Measurements from ENCODE around the gene TNFRSF4.

Gene TNFRSF4

GRCh38 chr1:1217621-1218523 lies 3.9 kb upstream of the TNFRSF4 start:
- no peak for DNase-seq (ENCODE audit: low read depth)

DNA sequence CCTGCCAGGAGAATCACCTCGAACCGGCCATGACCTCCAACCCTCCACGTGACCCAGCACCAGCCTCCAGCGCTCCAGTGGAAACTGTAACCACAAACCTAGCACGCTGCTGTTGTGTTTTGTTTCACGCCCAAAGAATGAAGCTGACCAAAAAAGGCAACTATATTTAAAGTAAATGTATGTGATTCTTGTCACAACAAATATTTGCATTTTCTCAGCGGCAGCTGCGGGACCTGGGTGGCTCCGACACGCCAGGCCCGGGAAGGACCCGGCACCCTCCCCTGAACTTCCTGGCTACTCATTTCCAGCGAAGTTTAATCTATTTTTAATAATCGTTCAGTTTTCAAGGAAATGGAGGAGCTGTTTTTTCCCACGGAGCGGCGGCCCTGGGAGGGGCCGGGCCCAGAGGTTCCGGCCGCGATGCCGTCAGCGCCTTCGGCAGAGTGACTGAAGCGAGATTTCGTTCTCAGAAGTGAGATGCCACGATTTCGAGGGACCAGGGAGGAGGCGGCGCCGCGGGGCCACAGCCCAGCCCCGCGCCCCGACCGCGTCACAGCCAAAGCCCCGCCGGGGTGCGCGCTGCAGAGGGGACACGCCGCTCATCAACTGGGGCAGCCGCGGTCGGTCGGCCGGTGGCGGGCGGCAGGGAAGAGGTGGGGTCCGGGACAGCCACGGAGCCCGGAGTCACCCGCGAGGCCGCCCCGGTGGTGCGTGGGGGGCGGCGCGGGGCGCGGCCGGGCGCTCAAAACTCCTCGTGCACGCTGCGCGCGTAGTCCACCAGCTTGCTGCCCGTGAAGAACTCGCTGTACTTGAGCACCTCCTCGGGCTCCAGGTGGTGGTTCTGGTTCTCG lies 3.0 kb upstream of the TNFRSF4 start:
- DNase-seq (ENCODE audit: low read depth): no peak

DNA sequence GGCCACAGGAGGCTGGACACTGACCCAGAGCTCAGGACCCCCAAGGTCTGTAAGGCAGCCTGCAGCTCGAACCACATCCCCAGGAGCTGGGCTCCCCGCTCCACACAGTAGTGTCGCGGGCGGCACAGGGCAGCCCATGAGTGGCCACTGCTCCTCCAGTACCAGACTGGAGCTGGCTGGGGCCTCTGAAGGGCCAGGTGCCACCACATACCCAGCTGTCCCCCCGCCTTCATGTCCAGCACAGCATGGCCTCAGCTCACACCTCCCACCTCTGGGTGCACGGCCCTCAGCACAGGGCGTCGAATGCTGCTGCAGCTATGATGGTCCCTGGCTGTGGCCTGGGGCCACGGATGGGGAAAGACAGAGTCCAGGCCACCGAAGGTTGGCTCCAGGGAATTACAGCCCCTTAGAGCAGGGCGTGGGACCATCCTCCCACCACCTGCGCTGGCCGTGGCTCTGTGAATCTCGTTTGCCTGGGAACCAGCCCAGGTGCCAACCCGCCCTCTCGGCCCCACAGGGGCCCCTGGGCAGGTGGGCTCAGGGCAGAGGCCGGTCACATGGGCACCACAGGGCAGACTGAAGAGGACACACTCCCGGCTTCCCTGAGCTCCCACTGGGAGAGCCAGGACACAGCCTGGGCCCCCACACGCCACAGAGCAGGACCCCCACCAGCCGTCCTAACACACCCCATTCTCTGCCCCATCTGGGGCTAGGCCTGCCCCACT lies 2.1 kb upstream of the TNFRSF4 start:
- no peak for DNase-seq (ENCODE audit: low read depth)

- DNase-seq (ENCODE audit: low read depth): no peak
Measured at GRCh38 chr1:1215080-1215676, 1.2 kb upstream of the TNFRSF4 start.

DNA sequence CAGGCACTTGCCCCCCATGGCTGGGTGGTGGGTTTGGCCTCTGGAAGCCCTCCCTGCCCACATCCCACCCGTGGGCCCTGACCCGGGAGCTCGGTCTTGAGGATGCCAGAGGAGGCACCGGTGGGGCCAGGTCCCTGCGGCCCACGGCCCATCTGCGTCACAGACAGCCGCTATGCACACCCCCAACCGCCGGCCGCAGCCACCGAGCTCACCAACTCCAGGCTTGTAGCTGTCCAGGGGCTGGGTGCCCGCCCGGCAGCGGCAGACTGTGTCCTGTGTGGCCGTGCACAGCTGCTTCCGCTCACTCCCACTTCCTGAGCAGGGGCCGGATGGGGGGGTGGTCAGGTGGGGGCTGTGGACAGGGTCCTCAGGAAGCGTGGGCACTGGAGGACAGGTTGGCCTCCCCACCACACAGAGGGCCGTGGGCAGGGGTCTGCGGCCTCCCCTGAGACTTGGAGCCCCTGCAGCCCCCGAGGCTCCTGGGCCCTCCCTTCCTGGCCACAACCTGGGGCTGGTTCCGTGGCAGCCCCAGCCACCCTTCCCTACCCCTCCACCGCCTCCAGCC lies 1.1 kb downstream of the TNFRSF4 start:
- no peak for DNase-seq (ENCODE audit: low read depth)

DNA sequence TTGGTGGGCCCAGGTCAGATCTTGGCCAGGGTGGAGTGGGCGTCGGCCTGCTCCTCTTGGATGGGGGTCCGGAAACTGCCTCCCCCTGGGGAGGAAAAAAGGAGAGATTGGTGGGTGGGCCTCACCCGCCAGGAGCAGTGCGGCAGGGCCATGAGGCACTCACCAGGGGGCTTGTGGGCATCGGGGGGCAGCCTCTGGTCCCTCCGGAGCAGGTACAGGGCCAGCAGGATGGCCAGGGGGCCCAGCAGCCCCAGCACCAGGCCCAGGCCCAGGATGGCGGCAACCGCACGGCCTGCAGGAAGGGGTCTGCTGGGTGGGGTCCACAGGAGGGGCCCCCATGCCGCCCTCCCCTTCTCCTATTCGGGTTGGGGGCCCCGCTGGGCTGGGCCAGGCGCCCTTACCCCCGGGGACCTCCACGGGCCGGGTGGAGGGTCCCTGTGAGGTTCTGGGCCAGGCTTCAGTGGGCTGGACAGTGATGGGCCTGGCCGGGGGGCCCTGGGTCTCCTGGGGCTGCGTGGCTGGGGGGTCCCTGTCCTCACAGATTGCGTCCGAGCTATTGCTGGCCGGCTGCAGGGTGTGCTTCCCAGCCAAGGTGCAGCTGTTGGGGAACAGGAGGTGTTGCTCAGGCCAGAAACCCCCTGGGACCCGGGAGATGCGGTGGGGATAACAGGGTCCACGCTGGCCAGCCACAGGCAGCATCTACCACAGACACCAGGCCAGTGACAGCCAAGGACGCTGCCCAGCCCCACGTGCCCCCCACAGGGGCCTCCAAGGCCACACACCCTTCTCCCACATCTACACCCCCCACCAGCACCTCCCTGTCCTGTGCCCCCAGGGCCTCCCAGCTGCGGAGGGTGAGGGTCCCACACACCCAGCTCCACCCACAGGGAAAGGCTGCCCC lies 2.2 kb downstream of the TNFRSF4 start:
- DNase-seq (ENCODE audit: low read depth): no peak

DNA sequence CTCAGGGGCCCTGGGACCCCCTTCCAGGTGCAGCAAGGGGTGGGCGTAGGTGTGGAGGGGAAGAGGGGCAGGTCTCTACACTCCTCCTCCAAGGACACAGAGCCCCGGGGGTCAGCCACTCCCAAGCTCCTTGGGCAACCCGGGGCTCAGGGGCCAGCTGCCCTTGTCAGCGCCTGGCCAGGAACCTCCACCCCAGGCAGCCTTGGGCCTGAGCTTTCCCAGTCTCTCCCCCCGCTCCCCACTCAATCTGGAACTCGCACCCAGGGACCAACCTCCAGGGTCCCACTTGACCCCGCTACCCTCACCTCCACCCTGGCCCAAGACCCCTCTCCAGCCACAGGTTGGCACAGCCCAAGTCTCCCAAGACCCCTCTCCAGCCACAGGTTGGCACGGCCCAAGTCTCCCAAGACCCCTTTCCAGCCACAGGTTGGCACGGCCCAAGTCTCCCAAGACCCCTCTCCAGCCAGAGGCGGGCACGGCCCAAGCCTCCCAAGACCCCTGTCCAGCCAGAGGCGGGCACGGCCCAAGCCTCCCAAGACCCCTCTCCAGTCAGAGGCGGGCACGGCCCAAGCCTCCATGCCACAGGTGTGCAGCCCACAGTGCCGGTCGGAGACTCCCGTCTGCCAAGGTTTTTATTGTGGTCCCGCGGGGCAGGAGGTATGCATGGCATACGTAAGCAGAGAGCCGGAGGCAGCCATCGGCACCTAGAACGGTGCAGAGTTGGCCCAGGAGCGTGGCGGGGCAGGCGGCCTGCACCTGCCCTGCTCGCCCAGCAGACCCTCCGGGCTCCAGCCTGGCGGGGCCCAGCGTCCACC lies 3.0 kb downstream of the TNFRSF4 start:
- DNase-seq (ENCODE audit: low read depth): no peak

- no peak for DNase-seq (ENCODE audit: low read depth)
Measured at GRCh38 chr1:1208713-1209433, 5.1 kb downstream of the TNFRSF4 start.

DNA sequence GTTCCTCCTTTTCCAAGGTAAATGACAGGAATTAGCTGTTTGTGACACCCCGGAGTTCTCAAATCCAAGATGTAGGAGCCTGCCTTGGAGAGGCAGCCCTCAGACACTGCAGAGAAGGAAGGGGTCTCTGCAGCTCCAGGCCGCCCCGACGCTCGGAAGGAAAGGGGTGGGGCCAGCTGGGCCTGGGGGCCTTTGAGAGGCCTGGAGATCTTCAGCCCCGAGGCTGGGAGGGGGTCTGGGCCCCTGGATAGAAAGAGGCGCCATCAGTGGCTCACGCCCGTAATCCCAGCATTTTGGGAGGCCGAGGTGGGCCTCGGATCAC lies 6.4 kb downstream of the TNFRSF4 start:
- no peak for DNase-seq (ENCODE audit: low read depth)

- DNase-seq (ENCODE audit: low read depth): no peak
Measured at GRCh38 chr1:1206966-1207531, 6.9 kb downstream of the TNFRSF4 start.

- no peak for DNase-seq (ENCODE audit: low read depth)
Measured at GRCh38 chr1:1206376-1206965, 7.5 kb downstream of the TNFRSF4 start, which contains the start of gene TNFRSF18. TSS of gene TNFRSF18 (minus strand) at chr1:1206592. CDS start at chr1:1206571, 21 bp downstream.

DNA sequence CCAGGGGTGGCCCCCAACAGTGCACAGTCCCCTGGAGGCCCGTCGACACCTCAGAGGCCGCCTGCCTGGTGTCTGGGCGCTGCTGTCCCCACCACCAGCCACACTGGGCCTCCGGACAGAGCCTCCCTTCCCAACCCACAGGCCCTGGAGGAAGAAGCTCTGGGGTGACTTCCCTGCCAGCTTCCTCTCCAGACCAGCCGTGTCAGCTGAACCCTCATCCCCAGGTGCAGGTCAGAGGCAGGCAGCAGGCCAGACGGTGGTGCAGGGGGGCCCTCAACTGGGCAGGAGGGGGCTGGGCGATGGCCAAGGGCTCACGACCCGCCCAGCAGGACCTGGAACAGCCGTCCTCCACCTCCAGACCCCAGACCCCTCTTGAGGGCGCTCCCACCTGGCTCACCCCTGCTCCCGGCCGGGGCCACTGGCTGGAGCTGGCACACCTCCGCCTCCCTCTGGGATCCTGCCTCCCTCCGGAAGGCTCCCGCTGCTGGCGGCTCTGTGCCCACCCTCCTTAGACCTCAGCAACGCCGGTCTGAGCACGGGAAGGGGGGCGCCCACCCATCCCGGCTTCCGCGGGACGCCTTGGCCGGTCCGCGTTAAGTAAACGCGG lies 8.1 kb downstream of the TNFRSF4 start:
- no peak for DNase-seq (ENCODE audit: low read depth)

DNA sequence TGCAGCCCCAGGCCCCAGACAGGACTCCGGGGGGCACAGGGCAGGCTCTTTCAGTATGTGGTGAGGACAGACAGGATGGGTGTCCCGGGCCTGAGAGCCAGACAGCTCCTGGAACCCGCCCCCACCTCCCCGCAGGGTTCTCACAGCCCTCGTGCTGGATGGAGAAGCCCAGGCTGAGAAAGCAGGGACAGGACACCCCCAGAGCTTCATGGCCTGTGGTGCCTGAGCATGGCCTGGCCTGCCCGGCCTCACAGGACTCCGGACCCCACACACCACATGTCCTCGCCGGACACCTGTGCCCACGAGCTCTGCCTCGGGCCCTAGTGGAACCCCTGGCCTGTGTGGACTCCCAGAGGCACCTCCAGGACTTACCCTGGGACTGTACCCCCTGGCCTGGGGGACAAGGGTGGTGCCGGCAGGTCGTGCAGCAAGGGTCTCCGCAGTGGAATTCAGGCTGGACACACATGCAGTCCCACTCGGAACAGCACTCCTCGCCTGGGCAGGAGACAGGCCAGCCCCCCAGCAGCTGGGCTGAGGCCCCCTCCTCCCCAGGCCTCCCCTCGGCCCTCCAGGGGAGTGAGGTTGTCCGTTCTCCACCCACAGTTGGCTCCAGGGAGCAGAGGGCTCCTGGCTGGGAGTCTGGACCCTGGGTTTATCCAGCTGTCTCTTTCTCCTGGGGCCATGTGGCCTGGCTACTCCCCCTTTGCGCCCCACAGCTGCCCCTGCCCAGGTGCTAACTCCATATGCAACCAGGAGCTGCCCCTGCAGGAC lies 8.8 kb downstream of the TNFRSF4 start:
- DNase-seq (ENCODE audit: low read depth): no peak

- DNase-seq (ENCODE audit: low read depth): no peak
Measured at GRCh38 chr1:1204425-1204920, 9.5 kb downstream of the TNFRSF4 start.

GRCh38 chr1:1203561-1204424 lies 10.2 kb downstream of the TNFRSF4 start:
- DNase-seq (ENCODE audit: low read depth): no peak

All from EH (cell line).